K562 (cell line): ENCODE measurements around the gene WSCD2. TPM values are rescaled to one million over a fixed set of nuclear protein-coding genes. Genes with fewer than 3 reads are reported as not detected.

ENCODE experiments used
- ATAC-seq: fragments of 200-7000 bp; cut with Tn5 transposase; 3 replicates; pipeline ENCODE4 v1.9.1; 2020; ENCODE audit warnings: moderate library complexity
- BruUV-seq: library from RNA; stranded (reverse); fragments of 400-500 nt; replicated peaks from 2 replicates; lab custom pipeline; 2021; lab: Mats Ljungman, UMichigan
- CTCF ChIA-PET: fragments of 300-600 bp; formaldehyde crosslinking; extraction: SDS; loops from one replicate; lab custom pipeline; 2021; ENCODE audit warnings: low intra/inter-chr PET ratio; lab: Yijun Ruan, JAX
- POLR2A ChIA-PET: fragments of 300-600, 350-650 bp; sonication (Branson Sonifier 250); formaldehyde crosslinking; extraction: SDS; loops from one replicate; lab custom pipeline; 2021; ENCODE audit warnings: antibody characterized with exemption, inconsistent platforms; lab: Yijun Ruan, JAX
- DNase-seq, 4 experiments: peaks; one replicate each; pipeline versions ENCODE4 v3.0.0 to v3.0.0-alpha.2; 2011 to 2018; ENCODE audit warnings: low spot score in 3 of 4, mixed read lengths in 3 of 4; ENCODE audit errors: extremely low read depth in 1 of 4
- FAIRE-seq: peaks from 2 replicates; lab custom pipeline; 2011; peaks lifted over from hg19 to GRCh38; lab: Jason Lieb, UNC
- H2AFZ ChIP-seq: 2 replicates; pipeline ENCODE4 v1.6.0; 2011; ENCODE audit warnings: low read depth, low read length, control low read depth, inconsistent platforms
- H3K27ac ChIP-seq: fragments of 200-600 bp; 3 replicates; pipeline ENCODE4 v1.8.0; 2011; ENCODE audit warnings: low read depth, mild to moderate bottlenecking, control low read depth, inconsistent platforms, low read length, moderate library complexity, mixed read lengths; ENCODE audit errors: extremely low read depth
- H3K27me3 ChIP-seq, 2 experiments: fragments of 300-600 bp in 1 of 2; 2 replicates in 1 of 2; 3 replicates in 1 of 2; pipeline versions ENCODE4 v1.6.0 to v1.8.0; 2011; ENCODE audit warnings: inconsistent platforms in 2 of 2, low read length in 2 of 2, mild to moderate bottlenecking in 1 of 2, mixed read lengths in 1 of 2, moderate library complexity in 1 of 2; ENCODE audit not compliant: control insufficient read depth in 2 of 2, insufficient read depth in 2 of 2
- H3K36me3 ChIP-seq: fragments of 300-600 bp; 3 replicates; pipeline ENCODE4 v1.8.0; 2011; ENCODE audit warnings: mild to moderate bottlenecking, low read length, inconsistent platforms; ENCODE audit not compliant: control insufficient read depth, insufficient read depth
- H3K4me1 ChIP-seq, 2 experiments: fragments of 200-600 bp in 1 of 2; replicated peaks in 1 of 2; 2 replicates in 1 of 2; 3 replicates in 1 of 2; pipeline versions ENCODE4 v1.5.1 to v1.8.0; 2011; ENCODE audit warnings: inconsistent platforms in 2 of 2, low read length in 2 of 2, mild to moderate bottlenecking in 1 of 2, mixed read lengths in 1 of 2, moderate library complexity in 1 of 2; ENCODE audit not compliant: control insufficient read depth in 2 of 2, insufficient read depth in 2 of 2
- H3K4me2 ChIP-seq: 2 replicates; pipeline ENCODE4 v1.6.1; 2011; ENCODE audit warnings: low read length, control low read depth, inconsistent platforms, mixed read lengths; ENCODE audit not compliant: insufficient read depth
- H3K4me3 ChIP-seq: fragments of 200-600 bp; sonication (generic), shearing (Covaris generic); 2 replicates; pipeline ENCODE4 v1.5.1; 2016; ENCODE audit warnings: control low read depth, inconsistent platforms
- H3K79me2 ChIP-seq: fragments of 200-600 bp; 3 replicates; pipeline ENCODE4 v1.8.0; 2011; ENCODE audit warnings: low read length, inconsistent platforms; ENCODE audit not compliant: control insufficient read depth, insufficient read depth
- H3K9ac ChIP-seq, 2 experiments: 2 replicates each; pipeline versions ENCODE4 v1.6.0 to v1.6.1; 2011; ENCODE audit warnings: low read depth in 2 of 2, low read length in 2 of 2, control low read depth in 1 of 2, inconsistent platforms in 1 of 2, mild to moderate bottlenecking in 1 of 2, mixed read lengths in 1 of 2; ENCODE audit not compliant: insufficient read depth in 1 of 2
- H3K9me1 ChIP-seq: one replicate; pipeline ENCODE4 v1.6.0; 2011; ENCODE audit warnings: inconsistent platforms, mild to moderate bottlenecking, low read length, moderate library complexity; ENCODE audit not compliant: control insufficient read depth, insufficient read depth
- H3K9me3 ChIP-seq: replicated peaks from 2 replicates; pipeline ENCODE4 v1.5.1; 2011; ENCODE audit warnings: low read depth, low read length, inconsistent platforms; ENCODE audit not compliant: control insufficient read depth, insufficient read depth
- H4K20me1 ChIP-seq: replicated peaks from 2 replicates; pipeline ENCODE4 v1.6.1; 2011; ENCODE audit warnings: low read length, inconsistent platforms, mixed read lengths; ENCODE audit not compliant: control insufficient read depth, insufficient read depth
- ATF6 ChIP-seq: sonication (generic); formaldehyde crosslinking; IDR thresholded peaks from 2 replicates; pipeline ENCODE4 v1.4.0; 2020; ENCODE audit warnings: mild to moderate bottlenecking, missing genetic modification reagents
- HES1 ChIP-seq: fragments of 450-650 bp; IDR thresholded peaks from 2 replicates; pipeline ENCODE4 v1.6.1; 2016; ENCODE audit warnings: low read depth, mild to moderate bottlenecking, moderate library complexity
- MAZ ChIP-seq, 2 experiments: fragments of 450-650 bp in 1 of 2; sonication (generic) in 1 of 2; formaldehyde crosslinking; IDR thresholded peaks in 1 of 2; conservative IDR thresholded peaks in 1 of 2; 2 replicates each; pipeline versions ENCODE4 v1.4.0 to v1.5.0; 2020; ENCODE audit warnings: mild to moderate bottlenecking in 1 of 2, missing genetic modification reagents in 1 of 2
- NFATC3 ChIP-seq: fragments of 450-650 bp; IDR thresholded peaks from 2 replicates; pipeline ENCODE4 v1.6.1; 2017; ENCODE audit warnings: mild to moderate bottlenecking
- RNF219 ChIP-seq: fragments of 250-450 bp; sonication (Bioruptor Pico); IDR thresholded peaks from 2 replicates; pipeline ENCODE4 v1.5.0; 2022; ENCODE audit warnings: mild to moderate bottlenecking
- ZNF175 ChIP-seq: fragments of 200-800 bp; sonication (Bioruptor generic); IDR thresholded peaks from 2 replicates; pipeline ENCODE4 v1.6.1; 2016; ENCODE audit warnings: low read depth, mild to moderate bottlenecking, missing genetic modification characterization, missing compliant biosample characterization
- ZSCAN32 ChIP-seq: fragments of 450-650 bp; formaldehyde crosslinking; IDR thresholded peaks from 2 replicates; pipeline ENCODE4 v1.4.0; 2020; ENCODE audit warnings: mild to moderate bottlenecking, moderate library complexity
- WGBS: fragments of 100-300 bp; shearing (Covaris generic); methylation state at CpG from one replicate; pipeline ENCODE4 v1.1.6; 2016; ENCODE audit warnings: low coverage, mixed read lengths; ENCODE audit not compliant: insufficient coverage; ENCODE audit errors: missing lambda C conversion rate; 5-methylcytosine and 5-hydroxymethylcytosine counted together
- in situ Hi-C: fragments of 300-500 bp; cut with MboI; formaldehyde crosslinking; loops from 4 replicates; pipeline ENCODE4 v1.15.0; 2018; ENCODE audit warnings: inconsistent platforms, mixed read lengths
- intact Hi-C: fragments of 100-400 bp; cut with micrococcal nuclease; formaldehyde crosslinking; loops from 2 replicates; pipeline ENCODE4 v1.14.2; 2022
- polyA plus RNA-seq, 8 experiments: library from polyadenylated mRNA; depleted of rRNA in 4 of 8; stranded (reverse) in 5 of 8; unstranded in 3 of 8; fragments of >200 nt; fragmentation: Nextera tagmentation in 2 of 8; fragmentation: Illumina TruSeq in 1 of 8; extraction: Ambion mirVana in 2 of 8; extraction: Trizol in 1 of 8; gene quantifications; 2 replicates each; pipeline versions ENCODE4 v1.2.1 to v1.2.3, GENCODE V29; 2011 to 2014; ENCODE audit warnings: inconsistent platforms in 1 of 8, missing spikeins in 1 of 8
- total RNA-seq, 7 experiments: library from RNA; depleted of rRNA in 6 of 7; stranded (reverse); fragments of >200 nt in 6 of 7; fragmentation: Illumina TruSeq in 2 of 7; extraction: Trizol in 2 of 7; gene quantifications; 2 replicates each; pipeline versions ENCODE4 v1.2.1 to v1.2.3, GENCODE V29; 2011 to 2021; ENCODE audit warnings: low replicate concordance in 1 of 7

WSCD2 gene
- total and polyA plus RNA-seq, 9 of the 15 experiments (the other 6 are each of a cell fraction or from before 2014, with no cell fraction given) = 0.72 to 14.1 (median 4.0) TPM

GRCh38 chr12:108257610-108258106 lies 128.6 kb downstream of the WSCD2 start (continued):
- no peak for TF ChIP-seq ATF6
- no peak for TF ChIP-seq NFATC3

GRCh38 chr12:108260039-108260438 lies 131.0 kb downstream of the WSCD2 start:
- POLR2A ChIA-PET = no interaction called here
- H3K9me1 ChIP-seq = no peaks in the 10 kb centered on the region
- intact Hi-C loops = no loop called here

More at GRCh38 chr12:108260039-108260438, 131.0 kb downstream of the WSCD2 start:
- in situ Hi-C loops = no loop called here
- Histone ChIP-seq H3K9ac (no peak overlapping the region), H3K79me2 (no peaks in the 10 kb centered on the region), H3K27ac (no peak overlapping the region), H3K9me3 (no peaks in the 10 kb centered on the region), H3K27me3 (peaks cover 0 to 6% of the 10 kb centered on the region in 2 experiments; a peak in 1 of 5 replicates), H3K4me3 (no peak overlapping the region), H3K36me3 (no peaks in the 10 kb centered on the region), H4K20me1 (no peaks in the 10 kb centered on the region), H3K4me1 (no peaks in the 10 kb centered on the region), H2AFZ (no peak overlapping the region), H3K4me2 (no peak overlapping the region)
- CTCF ChIA-PET = no interaction called here
- no TSS peak for BruUV-seq
- DNase-seq (no peak), ATAC-seq (no peak), FAIRE-seq (no peak)
- no peak for TF ChIP-seq MAZ (CRISPR knock-in tag; conservative IDR thresholded peaks at IDR 0.05 in 1 of 2, IDR thresholded peaks at IDR 0.05 in 1 of 2)
- no peak for TF ChIP-seq RNF219 (CRISPR knock-in tag)
- TF ChIP-seq HES1 = 0 out of 2 replicates have a peak, but pooled peaks have one; percentile 26
- TF ChIP-seq ZSCAN32 (CRISPR knock-in tag) = no peak
- TF ChIP-seq ZNF175 (CRISPR knock-in tag) = peak; percentile 98
- 6% methylated on average over 3 of the region's 3 CpGs for WGBS
